NCI-H2171 treated with DMSO at 0.1 percent for 48 hours (cell line): ENCODE data around the gene TMEM11.

Experiments
- DNase-seq: peaks from one replicate; lab custom pipeline; 2025; lab: John Stamatoyannopoulos, UW

Gene TMEM11

GRCh38 chr17:21177854-21178600, 35.9 kb downstream of the TMEM11 start:
- DNase-seq = no peak

DNA sequence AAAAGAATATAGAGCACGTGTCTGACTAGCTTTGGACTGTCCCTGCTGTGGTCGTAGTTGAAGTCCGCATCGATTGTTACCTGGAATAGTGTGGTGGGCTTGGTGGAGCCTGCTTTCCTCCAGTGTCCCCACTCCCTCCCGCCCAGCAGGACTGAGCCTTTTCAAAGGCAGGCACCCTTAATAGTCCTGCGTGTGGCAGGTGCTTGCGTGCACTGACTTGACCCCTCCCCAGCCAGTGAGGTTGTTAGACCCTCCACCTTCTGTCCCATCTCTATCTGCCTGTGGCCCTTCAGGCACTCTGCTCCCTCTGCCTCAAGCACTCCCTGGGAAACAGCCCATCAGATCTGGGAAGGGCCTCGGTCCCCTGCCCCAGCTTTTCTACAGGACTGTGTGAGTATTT, 36.6 kb downstream of the TMEM11 start:
- DNase-seq = no peak

DNA sequence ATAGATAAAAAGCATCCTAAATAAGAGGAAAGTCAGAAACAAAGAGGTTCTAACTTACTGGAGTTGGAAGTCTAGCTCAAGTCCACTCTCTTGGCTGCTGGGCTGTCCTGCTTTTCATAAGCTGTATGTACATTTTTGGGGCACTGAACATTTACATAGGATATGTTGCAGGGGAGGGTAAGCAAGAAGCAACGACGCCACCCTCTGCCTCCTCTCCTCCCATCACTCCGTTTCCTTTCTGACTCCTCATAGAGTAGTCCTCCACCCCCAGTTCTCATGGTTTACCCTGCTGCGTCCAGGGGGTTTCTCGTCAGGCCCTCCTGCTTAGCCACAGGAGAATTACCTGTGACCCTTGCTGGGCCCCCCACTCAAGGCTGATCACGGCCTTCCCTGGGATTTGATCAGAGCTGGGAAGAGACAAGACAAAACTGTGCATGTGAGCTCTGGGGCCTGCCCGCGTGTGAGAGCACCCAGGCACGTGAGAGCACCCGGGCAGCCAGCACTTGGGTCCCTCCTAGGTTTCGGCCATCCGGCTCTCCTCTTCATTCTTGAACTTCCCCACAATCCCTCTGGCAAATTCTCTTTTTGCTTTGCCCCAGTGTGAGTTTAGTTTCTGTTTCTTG, 37.1 kb downstream of the TMEM11 start:
- DNase-seq = no peak

GRCh38 chr17:21174713-21175112, 39.2 kb downstream of the TMEM11 start:
- DNase-seq = no peak

DNA sequence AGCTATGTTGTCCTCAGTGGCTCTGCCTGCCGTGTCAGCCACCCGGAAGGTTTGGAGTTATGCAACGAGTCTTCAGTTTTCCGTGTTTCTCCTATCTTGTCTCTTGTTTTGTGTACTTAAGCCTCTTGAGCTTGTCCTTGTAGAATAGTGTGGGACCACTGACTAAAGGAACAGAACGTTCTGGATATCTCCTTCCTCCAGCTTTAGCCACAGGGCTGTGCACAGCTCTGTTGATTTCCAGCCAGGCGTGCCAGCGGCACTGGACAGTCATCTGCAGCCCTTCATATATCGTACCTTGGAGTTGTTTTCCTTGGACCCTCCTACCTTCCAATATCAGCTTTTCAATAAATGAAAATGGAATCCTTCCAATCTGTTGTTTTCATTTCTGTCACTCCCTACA, 39.8 kb downstream of the TMEM11 start:
- no peak for DNase-seq

GRCh38 chr17:21173543-21173942, 40.4 kb downstream of the TMEM11 start:
- no peak for DNase-seq

- no peak for DNase-seq
These were observed 41.1 kb downstream of the TMEM11 start for GRCh38 chr17:21172846-21173245.

DNA sequence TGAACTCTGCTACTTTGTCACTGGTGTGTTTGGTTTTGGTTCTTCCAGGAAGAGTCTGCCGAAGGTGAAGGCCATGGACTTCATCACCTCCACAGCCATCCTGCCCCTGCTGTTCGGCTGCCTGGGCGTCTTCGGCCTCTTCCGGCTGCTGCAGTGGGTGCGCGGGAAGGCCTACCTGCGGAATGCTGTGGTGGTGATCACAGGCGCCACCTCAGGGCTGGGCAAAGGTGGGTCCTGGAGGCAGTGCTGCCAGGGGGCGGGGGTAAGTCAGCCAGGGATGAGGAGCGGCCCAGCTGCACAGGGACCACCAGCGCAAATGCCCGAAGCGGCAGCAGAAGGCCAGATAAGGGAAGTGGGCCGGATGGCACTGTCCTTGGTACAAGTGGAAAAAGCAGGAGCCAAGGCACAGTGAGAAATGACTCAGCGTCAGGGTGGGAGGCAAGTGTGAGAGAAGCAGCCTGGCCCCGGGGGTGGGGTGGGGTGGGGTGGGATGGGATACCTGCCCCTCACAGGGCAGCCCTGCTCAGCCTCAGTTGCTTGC, 41.9 kb downstream of the TMEM11 start:
- no peak for DNase-seq

DNA sequence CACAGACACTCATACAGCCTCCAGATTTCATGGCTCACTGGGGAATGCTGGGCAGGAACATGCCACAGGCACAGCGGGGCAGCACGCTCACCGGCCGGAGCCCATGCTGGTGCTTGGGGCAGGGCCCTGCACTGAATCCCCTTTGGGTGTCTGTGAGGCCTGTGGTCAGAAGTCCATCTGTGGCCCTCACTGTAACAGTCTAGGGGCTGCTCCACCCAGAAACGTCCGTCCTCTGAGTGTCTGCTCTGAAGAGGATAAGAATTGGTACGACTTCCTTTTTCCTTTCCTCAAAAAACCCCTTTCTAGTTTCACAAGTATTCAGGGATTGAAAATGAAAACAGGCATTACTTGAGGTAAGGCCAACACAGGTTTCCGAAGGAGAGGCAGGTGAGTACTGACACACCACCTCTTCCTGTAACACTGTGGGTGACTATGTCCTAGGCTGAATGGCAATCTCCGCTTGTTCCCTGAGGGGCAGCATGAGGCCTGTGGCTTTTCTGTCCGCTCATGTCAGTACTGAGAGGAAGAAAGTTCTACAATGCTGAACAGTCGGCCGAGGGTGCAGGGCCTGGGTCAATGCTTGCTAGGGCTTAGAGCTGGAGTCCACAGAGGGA, 42.5 kb downstream of the TMEM11 start:
- no peak for DNase-seq

DNA sequence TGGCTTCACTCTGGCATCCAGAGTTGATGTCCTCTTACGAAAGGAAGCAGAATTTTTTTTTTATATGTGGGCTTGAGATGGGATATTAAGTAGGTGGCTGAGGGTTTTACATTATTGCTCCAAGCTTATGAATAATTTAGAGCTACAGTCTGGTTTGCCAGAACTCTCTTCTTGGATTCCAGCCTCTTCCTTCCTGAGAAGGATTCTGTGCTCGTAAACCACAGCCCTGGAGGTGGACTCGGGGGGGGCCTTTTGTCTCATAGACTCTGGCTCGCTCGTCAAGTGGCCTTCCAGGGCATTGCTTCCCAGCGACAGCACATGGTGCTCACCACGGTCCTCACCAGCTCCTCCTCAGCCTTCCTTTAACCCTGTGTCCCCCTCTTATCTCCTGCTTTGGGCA, 43.2 kb downstream of the TMEM11 start:
- no peak for DNase-seq

- DNase-seq = no peak
These were observed 44.5 kb downstream of the TMEM11 start for GRCh38 chr17:21169496-21169895.

GRCh38 chr17:21168555-21168865, 45.5 kb downstream of the TMEM11 start:
- DNase-seq = no peak

- DNase-seq = no peak
These were observed 46.7 kb downstream of the TMEM11 start for GRCh38 chr17:21167303-21167702.

GRCh38 chr17:21166595-21167210, 47.3 kb downstream of the TMEM11 start:
- no peak for DNase-seq

- DNase-seq = no peak
These were observed 47.9 kb downstream of the TMEM11 start for GRCh38 chr17:21165922-21166594.

DNA sequence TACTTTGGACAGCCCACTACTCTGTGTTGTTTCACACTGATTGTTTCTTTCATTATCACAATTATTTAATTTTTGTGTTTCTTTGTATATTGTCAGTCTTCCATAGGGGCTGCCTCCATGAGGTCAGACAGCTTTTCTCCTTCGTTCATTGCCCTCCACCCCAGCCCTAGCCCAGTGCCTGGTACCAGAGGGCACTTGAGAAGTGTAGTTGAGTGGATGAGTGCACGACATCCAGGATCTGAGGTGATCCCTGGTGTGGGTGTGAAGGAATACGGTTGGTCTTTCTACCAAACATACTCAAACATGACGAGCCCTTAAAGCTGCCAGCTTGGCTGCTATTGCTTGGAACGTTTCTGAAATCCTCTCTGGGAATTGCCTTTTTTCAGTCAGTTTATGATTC, 49.3 kb downstream of the TMEM11 start:
- DNase-seq = no peak

- DNase-seq = no peak
These were observed 49.7 kb downstream of the TMEM11 start for GRCh38 chr17:21164216-21164615.

DNA sequence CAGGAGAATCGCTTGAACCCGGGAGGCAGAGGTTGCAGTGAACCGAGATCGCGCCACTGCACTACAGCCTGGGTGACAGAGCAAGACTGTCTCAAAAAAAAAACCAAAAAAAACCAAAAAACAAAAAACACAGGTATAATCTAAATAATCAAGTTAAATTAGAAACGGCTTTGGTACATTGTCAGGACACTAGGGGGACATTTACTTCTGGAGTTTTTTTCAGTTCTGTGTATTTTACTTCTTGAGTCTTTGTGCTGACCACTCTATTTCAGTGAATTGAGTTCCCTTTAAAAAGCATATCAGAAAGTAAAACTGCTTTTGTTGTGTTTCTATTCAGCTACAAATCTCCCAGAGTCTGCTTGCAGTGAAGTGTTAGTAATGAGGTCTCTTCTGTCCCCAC, 50.9 kb downstream of the TMEM11 start:
- DNase-seq = no peak

GRCh38 chr17:21162394-21162775, 51.6 kb downstream of the TMEM11 start:
- no peak for DNase-seq

GRCh38 chr17:21161498-21162393, 52.2 kb downstream of the TMEM11 start:
- no peak for DNase-seq

GRCh38 chr17:21160401-21160800, 53.6 kb downstream of the TMEM11 start:
- no peak for DNase-seq
